Kidney capillary endothelial cell (primary cell): ENCODE data around the gene HK1.
A peak's percentile ranks its signal among the peaks of the same experiment; 100 is the strongest.

Source experiments
- DNase-seq: peaks from one replicate; pipeline ENCODE4 v3.0.0-alpha.2; 2018; ENCODE audit warnings: low spot score

HK1 gene

GRCh38 chr10:69406816-69407580 lies 128.7 kb downstream of the HK1 start:
- no peak for DNase-seq

DNA sequence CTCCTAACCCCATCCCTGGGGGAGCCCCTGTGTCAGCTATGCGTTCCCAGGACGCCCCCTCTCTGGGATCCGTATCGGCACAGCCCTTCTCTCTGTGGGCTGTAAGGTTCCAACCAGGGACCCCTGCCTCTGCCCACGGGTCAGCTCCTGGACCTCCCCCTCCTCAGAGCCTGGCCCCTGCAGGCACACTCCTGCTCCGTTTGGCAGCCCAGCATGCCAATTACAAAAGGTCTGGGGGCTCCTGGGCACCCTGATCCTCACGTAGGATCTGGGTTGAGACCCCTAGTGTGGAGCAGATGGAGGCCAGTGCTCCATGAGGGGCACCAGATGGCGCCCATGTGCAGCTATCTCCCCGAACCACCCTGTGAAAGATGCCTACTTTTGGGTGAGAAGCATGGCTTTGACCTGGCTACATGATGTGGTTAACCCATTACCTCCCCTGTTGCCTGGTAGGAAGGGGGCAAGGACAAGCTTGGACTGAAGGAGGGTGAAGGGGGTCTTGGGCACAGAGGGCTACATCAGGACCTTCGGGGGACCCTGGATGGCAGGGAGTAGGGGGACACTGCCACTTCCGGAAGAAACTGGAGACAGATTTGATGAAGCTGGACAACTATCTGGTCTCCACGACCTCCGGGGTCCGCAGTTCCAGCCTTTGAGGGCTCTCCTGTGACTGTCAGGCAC lies 129.5 kb downstream of the HK1 start:
- DNase-seq = no peak

- peak; percentile 88 for DNase-seq
These were observed 130.3 kb downstream of the HK1 start for GRCh38 chr10:69408318-69409175.

DNA sequence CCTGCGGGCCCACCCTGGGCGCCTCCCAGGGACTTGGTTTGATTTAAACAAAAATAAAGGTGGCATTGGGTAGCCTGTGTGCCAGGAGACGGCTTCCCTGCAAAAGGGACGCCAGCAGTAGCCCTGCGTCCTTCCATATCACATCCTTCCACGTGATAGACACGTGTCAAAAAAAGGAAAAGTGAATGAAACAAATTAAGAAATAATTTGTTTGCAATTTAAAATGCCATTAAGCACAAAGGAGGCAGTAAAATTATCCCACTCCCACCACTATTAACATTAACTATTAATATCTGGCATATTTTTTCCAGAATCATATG lies 130.8 kb downstream of the HK1 start:
- DNase-seq = no peak

- DNase-seq = no peak
These were observed 131.7 kb downstream of the HK1 start for GRCh38 chr10:69409968-69410367.

GRCh38 chr10:69410487-69410886 lies 132.2 kb downstream of the HK1 start:
- no peak for DNase-seq

- no peak for DNase-seq
These were observed 133.2 kb downstream of the HK1 start for GRCh38 chr10:69411476-69411875.

- DNase-seq = no peak
These were observed 134.0 kb downstream of the HK1 start for GRCh38 chr10:69412232-69412790.

- DNase-seq = peak; percentile 71
These were observed 135.0 kb downstream of the HK1 start for GRCh38 chr10:69413221-69413865.

DNA sequence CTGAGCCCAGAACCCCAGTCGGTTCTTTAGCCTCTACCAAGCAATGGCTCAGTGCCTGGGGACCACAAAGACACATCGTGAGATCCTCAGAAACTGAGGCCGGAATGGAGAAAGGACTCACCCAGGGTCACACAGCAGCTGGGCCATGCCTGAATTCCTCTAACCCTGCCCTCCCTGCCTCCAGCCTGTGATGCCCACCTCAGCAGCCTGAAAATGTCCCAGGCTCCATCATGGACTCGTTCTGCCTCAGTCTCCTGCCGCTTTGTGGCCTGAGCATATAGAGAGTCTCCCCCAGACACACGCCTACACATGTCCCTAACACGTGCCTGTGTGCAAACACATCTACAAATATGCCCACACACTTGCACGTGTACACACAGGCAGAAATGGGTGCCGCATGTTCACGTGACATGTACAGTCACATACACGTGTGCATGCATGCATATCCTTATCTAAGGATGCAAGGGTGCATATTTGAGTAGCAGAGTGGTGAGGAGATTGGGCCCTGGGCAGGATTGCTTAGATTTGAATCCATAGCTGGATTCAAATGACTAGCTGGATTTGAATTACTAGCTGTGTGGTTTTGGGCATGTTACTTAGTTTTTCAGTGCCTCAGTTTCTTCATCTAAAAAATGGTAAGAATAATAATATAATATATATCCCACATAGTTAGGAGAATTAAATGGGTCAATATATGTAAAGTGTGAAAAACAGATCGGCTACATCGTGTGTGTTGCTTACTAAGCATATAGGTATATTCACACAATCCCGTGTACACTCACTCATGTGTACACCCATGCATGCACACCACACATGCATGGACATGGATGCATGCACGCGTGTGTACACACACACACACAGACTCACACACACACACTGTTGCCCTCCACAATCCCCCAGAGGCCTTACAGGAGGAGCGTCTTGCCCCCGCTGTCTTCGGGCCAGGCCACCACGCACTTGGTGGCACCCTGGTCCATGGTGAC lies 136.0 kb downstream of the HK1 start:
- DNase-seq = no peak

DNA sequence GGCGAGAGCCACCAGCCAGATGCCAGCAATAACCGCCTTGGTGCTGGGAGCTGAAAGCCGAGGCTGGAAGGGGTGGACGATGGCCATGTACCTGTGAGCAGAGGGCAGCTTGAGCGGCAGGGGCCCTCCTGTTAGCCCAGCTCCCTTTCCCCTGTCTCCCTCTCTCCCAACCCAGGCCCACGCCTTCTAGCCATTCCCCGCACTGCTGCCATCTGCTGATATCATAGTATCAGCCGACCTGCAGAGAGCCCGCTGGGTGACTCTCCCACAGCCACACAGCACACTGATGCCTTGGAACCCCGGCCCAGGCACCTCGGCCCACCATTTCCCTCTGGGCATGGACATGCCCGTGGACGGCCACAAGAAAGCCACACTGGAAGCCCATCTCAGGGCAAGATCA lies 136.8 kb downstream of the HK1 start:
- DNase-seq = no peak

GRCh38 chr10:69415951-69416350 lies 137.7 kb downstream of the HK1 start:
- DNase-seq = no peak

GRCh38 chr10:69416695-69417094 lies 138.4 kb downstream of the HK1 start, which contains the start of gene TACR2:
Gene TACR2 (minus strand): TSS chr10:69416918. CDS start chr10:69416323, 595 bp downstream.
- DNase-seq = no peak

- no peak for DNase-seq
These were observed 139.2 kb downstream of the HK1 start for GRCh38 chr10:69417542-69417941.

GRCh38 chr10:69418052-69418752 lies 139.9 kb downstream of the HK1 start:
- no peak for DNase-seq

DNA sequence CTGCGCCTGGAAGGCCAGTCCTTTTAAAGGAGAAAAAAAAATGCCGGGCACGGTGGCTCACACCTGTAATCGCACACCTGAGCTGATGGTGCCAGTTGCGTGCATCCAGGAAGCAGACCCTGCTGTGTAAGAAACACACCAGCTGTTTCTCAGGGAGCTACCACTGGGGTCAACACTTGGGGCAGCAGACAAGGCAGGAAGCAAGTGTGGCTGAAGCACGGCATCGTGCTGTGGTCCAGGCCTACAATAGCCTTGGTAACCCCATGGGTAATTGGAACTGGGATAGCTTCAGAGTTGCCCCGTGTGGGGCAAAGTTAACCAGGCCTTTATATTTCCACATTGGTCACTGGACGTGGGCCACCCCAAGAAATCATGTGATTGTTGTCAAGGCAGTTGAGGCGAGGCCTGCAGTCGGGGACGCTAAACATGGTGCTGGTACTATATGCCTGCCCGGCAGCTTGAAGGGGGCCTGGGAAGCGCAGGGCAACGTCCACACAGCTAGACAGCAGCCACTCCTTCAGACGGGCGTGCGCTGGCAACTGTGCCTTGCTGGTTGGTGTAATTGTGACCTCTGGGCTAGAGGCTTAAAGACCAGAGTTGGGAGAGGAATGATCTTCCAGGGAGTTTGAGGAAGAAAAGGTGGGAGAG lies 140.9 kb downstream of the HK1 start:
- DNase-seq = no peak

DNA sequence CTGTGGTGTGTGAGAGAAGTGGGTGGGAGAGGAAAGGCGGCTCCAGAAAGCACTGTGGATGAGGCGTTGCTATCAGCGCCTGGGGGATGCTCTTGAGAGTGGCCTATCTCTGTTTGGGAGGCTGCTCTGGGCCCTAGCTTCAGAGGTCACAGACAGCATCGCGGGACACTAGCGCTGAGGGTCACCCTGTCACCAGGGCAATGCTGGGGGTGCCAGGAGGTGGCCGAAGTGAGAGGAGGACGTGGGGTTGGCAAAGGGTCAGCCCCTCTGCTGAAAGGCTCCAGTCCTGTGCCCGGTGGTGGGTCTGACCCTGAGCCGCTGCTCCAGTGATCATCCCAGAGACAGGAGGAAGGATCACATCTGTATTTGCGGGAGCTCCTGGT lies 141.4 kb downstream of the HK1 start:
- DNase-seq = no peak

DNA sequence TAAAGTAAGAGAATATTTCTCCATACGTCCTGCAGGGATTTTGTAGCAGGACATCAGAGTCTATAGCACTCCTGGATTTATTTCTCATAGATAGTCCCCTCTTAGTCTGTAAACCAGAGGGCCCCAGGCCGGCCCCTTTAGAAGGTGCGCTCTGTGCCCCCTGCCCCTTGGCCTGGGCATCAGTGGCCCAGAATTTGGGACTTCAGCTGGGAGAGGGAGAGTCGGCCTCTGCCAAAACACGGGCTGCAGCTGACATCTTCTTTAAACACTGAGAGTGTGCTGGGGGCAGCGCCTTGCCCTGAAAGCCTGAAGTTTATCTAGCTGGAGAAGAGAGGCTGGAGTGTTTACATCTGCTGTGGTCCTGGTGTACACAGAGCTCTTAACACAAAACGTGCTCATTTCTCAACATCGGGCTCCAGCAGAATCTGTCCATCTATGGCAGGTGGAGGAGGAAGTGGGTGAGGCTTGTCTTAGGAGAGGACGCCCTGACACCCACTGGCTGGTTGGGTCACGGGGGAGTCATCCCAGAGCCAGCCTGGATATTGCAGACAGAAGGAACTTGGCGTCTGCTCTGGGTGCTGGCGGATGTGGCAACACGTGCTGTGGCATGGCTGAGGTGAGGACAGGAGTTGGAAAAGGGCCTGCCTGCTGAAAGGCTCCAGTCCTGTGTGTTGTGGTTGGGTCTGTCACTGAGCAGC lies 143.5 kb downstream of the HK1 start:
- no peak for DNase-seq

DNA sequence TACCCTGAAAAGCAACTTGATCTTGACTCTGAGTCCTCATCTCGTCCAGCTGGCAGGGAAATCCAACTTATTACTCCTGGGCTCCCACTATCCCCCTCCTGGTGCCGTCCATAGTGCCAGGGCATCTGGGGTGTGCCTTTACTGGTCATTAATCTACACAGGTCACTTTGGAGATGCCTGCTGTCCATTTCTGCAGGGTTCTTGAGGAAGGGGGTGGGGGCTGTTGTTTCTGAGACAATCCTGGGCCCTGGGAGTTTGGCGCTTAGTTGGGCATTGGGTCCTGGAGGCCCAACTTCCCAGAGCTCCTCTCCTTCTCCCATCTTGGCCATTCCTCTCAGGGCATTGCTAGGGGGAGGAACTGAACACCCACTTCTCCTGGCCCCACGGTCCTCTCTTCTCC lies 144.4 kb downstream of the HK1 start:
- DNase-seq = no peak
